Thoracic aorta (tissue), 2 donors: ENCODE results near the gene TTLL8. TPM values are rescaled to one million over a fixed set of nuclear protein-coding genes. Genes with fewer than 3 reads are reported as not detected.

Source experiments
- ATAC-seq: fragments of 150-250 bp; one replicate; pipeline ENCODE4 v1.8.0; 2017; ENCODE audit warnings: low read depth; ENCODE audit not compliant: insufficient number of reproducible peaks, low FRiP score
- DNase-seq: peaks from one replicate; pipeline ENCODE4 v3.0.0-alpha.2; 2020; ENCODE audit warnings: low spot score
- H3K27ac ChIP-seq, 2 donors: fragments of 200-600 bp; sonication (generic); 1 replicate in 1 of 2; 2 replicates in 1 of 2; pipeline ENCODE4 v1.5.1; 2016; ENCODE audit warnings: mild to moderate bottlenecking in 2 of 2, moderate library complexity in 2 of 2
- H3K27me3 ChIP-seq: fragments of 200-600 bp; sonication (generic); replicated peaks from 2 replicates; pipeline ENCODE4 v1.6.0; 2016; ENCODE audit warnings: mild to moderate bottlenecking; ENCODE audit not compliant: insufficient read depth
- H3K36me3 ChIP-seq: fragments of 200-600 bp; sonication (generic); one replicate; pipeline ENCODE4 v1.5.1; 2016
- H3K4me1 ChIP-seq, 2 donors: fragments of 200-600 bp; sonication (generic); 1 replicate in 1 of 2; 2 replicates in 1 of 2; pipeline versions ENCODE4 v1.5.1 to v1.6.0; 2016; ENCODE audit warnings: low read depth in 2 of 2, mild to moderate bottlenecking in 1 of 2; ENCODE audit not compliant: control insufficient read depth in 1 of 2
- H3K4me3 ChIP-seq: fragments of 200-600 bp; sonication (generic); 2 replicates; pipeline ENCODE4 v1.5.1; 2016; ENCODE audit warnings: mild to moderate bottlenecking
- H3K9me3 ChIP-seq: fragments of 200-600 bp; sonication (generic); 2 replicates; pipeline ENCODE4 v1.5.1; 2016
- CTCF ChIP-seq: fragments of 200-600 bp; sonication (generic); IDR thresholded peaks from one replicate; pipeline ENCODE4 v1.5.1; 2019; ENCODE audit warnings: antibody characterized with exemption
- total RNA-seq, 2 donors: library from RNA; depleted of rRNA; stranded (reverse); fragments of >200 nt; gene quantifications; one replicate each; pipeline versions ENCODE4 v1.1.0 to v1.2.3, GENCODE V29; 2016

Gene TTLL8
- total RNA-seq, 2 donors from 2014 or later: not detected

DNA sequence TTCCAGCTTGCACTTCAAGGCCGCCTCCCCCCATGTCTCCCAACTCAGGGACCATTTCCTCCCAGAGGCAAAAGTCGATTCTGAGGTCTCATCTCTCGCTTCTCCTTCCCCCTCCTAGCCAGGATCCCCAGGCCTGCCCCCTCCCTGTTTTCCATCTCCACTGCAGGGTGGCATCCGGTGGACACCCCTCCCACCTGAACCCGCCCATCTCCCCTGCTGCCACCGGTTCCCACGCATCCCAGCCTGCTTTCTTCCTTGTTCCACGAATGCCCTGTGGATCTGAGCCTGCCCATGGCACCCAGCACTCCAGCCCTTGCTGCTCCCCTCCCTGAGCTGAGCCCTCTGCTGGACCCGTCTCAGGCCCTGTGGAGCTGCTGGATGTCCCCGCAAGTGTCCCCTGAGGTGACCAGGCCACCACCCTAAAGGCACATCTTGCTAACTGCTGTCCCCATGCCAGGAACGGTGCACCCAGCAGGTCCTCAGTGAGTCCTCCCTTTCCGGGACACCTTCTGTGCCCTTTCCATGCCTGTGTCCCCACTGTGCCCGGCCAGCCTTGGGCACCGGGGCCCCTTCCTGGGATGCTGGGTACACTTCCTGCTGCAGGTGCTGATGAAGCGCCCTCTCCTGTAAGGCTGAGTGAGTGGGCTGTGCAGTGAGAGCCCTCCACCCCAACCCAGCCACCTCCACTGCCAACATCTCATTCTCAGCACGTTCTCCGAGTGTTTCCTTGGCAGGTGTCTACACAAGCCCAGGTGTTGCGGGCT is 46.5 kb downstream of the TTLL8 start:
- Histone ChIP-seq H3K4me3 (no peak overlapping the region), H3K9me3 (no peaks in the 10 kb centered on the region), H3K27ac (no peak overlapping the region), H3K4me1 (peaks cover 0 to 6% of the 10 kb centered on the region in 2 donors), H3K36me3 (no peaks in the 10 kb centered on the region), H3K27me3 (no peaks in the 10 kb centered on the region)
- TF ChIP-seq CTCF: no peak
- no peak for ATAC-seq
- no peak for DNase-seq

GRCh38 chr22:50010676-50011446 is 47.2 kb downstream of the TTLL8 start:
- Histone ChIP-seq H3K4me1 (peaks cover 0 to 6% of the 10 kb centered on the region in 2 donors), H3K9me3 (no peaks in the 10 kb centered on the region), H3K36me3 (no peaks in the 10 kb centered on the region), H3K27me3 (no peaks in the 10 kb centered on the region), H3K27ac (no peak overlapping the region), H3K4me3 (no peak overlapping the region)
- DNase-seq (no peak), ATAC-seq (no peak)
- no peak for TF ChIP-seq CTCF

DNA sequence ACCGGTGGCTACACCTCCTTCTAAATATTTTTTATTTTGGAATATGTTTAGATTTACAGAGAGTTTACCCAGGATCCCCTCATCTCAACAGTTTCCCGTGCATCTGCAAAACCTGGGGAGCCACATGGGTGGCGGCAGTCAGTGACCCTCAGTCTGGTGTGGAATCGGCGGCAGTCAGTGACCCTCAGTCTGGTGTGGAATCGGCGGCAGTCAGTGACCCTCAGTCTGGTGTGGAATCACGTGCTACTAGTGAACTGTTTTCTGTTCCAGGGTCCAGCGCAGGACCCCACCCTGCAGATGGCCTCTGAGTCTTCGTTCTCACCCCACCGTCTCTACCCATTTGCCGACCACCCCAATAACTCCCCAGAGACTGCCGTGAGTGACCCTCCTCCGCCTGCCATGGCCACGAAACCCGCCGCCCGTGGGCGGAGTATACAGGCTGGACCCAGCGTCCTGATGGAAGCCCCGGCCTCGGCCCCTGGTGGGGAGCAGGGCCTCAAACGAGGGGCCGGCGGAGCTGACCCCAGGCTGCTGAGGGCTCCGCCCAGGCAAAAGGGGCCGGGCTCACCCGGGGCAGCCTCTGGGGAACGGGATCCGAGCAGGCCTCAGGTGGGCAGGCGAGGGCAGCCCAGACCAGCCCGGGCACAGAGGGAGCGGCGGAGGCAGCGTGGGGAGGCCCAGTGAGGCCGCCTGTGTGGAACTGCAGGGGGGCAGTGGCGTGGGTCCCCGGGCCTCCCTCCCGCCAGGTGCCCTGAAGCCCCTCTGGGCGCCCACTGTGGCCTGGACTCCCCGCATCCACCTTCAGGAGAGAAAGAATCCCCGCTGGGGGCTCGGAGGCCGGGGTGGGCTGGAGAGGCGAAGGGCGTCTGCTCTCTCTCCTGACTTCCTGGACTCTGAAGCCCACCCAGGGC is 48.1 kb downstream of the TTLL8 start:
- DNase-seq (no peak), ATAC-seq (no peak)
- Histone ChIP-seq H3K36me3 (no peaks in the 10 kb centered on the region), H3K4me3 (no peak overlapping the region), H3K4me1 (peaks cover 0 to 6% of the 10 kb centered on the region in 2 donors), H3K27me3 (no peaks in the 10 kb centered on the region), H3K27ac (no peak overlapping the region), H3K9me3 (no peaks in the 10 kb centered on the region)
- no peak for TF ChIP-seq CTCF

- no peak overlapping the region for H3K4me3 ChIP-seq
- no peaks in the 10 kb centered on the region for H3K27me3 ChIP-seq
- H3K9me3 ChIP-seq: no peaks in the 10 kb centered on the region
- DNase-seq (no peak), ATAC-seq (no peak)
- H3K36me3 ChIP-seq: no peaks in the 10 kb centered on the region
- TF ChIP-seq CTCF: no peak
- no peak overlapping the region for H3K27ac ChIP-seq
- H3K4me1 ChIP-seq: no peaks in the 10 kb centered on the region
These were observed 48.8 kb downstream of the TTLL8 start for GRCh38 chr22:50009251-50009650.
